Osteocyte (in vitro differentiated cells): ENCODE data around the gene IL1RAPL1. TPM values are rescaled to one million over a fixed set of nuclear protein-coding genes. Genes with fewer than 3 reads are reported as not detected.

ENCODE experiments used
- DNase-seq: peaks from one replicate; pipeline ENCODE4 v3.0.0; 2021; ENCODE audit warnings: mixed read lengths; ENCODE audit not compliant: unreplicated experiment; ENCODE audit errors: extremely low spot score
- H3K27ac Mint-ChIP-seq: one replicate; pipeline ENCODE4 v1.8.0; 2021; ENCODE audit warnings: mild to moderate bottlenecking, mixed read lengths; ENCODE audit not compliant: unreplicated experiment
- H3K27me3 Mint-ChIP-seq: one replicate; pipeline ENCODE4 v1.8.0; 2021; ENCODE audit warnings: mixed read lengths; ENCODE audit not compliant: unreplicated experiment
- H3K36me3 Mint-ChIP-seq: one replicate; pipeline ENCODE4 v1.8.0; 2021; ENCODE audit warnings: mixed read lengths; ENCODE audit not compliant: unreplicated experiment
- H3K4me1 Mint-ChIP-seq: one replicate; pipeline ENCODE4 v1.8.0; 2021; ENCODE audit warnings: mixed read lengths; ENCODE audit not compliant: unreplicated experiment
- H3K4me3 Mint-ChIP-seq: one replicate; pipeline ENCODE4 v1.8.0; 2021; ENCODE audit warnings: mild to moderate bottlenecking, moderate library complexity, mixed read lengths; ENCODE audit not compliant: unreplicated experiment
- H3K9me3 Mint-ChIP-seq: one replicate; pipeline ENCODE4 v1.8.0; 2021; ENCODE audit warnings: mixed read lengths; ENCODE audit not compliant: unreplicated experiment
- CTCF ChIP-seq: fragments of 200-600 bp; sonication (generic); IDR thresholded peaks from 2 replicates; pipeline ENCODE4 v1.5.0; 2021; ENCODE audit warnings: antibody characterized with exemption, mild to moderate bottlenecking, moderate library complexity
- total RNA-seq: library from RNA; stranded (reverse); gene quantifications from 2 replicates; pipeline ENCODE4 v1.2.1, GENCODE V29; 2021

Gene IL1RAPL1
- total RNA-seq, 1 donor from 2014 or later = not detected

GRCh38 chrX:29435396-29435795 lies 848.1 kb downstream of the IL1RAPL1 start:
- TF ChIP-seq CTCF = no peak
- Mint-ChIP-seq H3K4me3 (no peak overlapping the region), H3K4me1 (no peaks in the 10 kb centered on the region), H3K27ac (no peak overlapping the region), H3K27me3 (no peaks in the 10 kb centered on the region), H3K36me3 (no peaks in the 10 kb centered on the region), H3K9me3 (no peaks in the 10 kb centered on the region)
- no peak for DNase-seq

- no peak overlapping the region for H3K4me3 Mint-ChIP-seq
- H3K27ac Mint-ChIP-seq = no peak overlapping the region
- H3K27me3 Mint-ChIP-seq = no peaks in the 10 kb centered on the region
- no peaks in the 10 kb centered on the region for H3K36me3 Mint-ChIP-seq
- DNase-seq = no peak
- H3K9me3 Mint-ChIP-seq = no peaks in the 10 kb centered on the region
- no peaks in the 10 kb centered on the region for H3K4me1 Mint-ChIP-seq
- no peak for TF ChIP-seq CTCF
Observed at GRCh38 chrX:29447867-29448266, 860.6 kb downstream of the IL1RAPL1 start.

GRCh38 chrX:29453333-29453732 lies 866.1 kb downstream of the IL1RAPL1 start:
- Mint-ChIP-seq H3K9me3 (no peaks in the 10 kb centered on the region), H3K27me3 (no peaks in the 10 kb centered on the region), H3K4me3 (no peak overlapping the region), H3K36me3 (no peaks in the 10 kb centered on the region), H3K27ac (no peak overlapping the region), H3K4me1 (no peaks in the 10 kb centered on the region)
- TF ChIP-seq CTCF = no peak
- no peak for DNase-seq

GRCh38 chrX:29455702-29456101 lies 868.5 kb downstream of the IL1RAPL1 start:
- Mint-ChIP-seq H3K36me3 (no peaks in the 10 kb centered on the region), H3K27ac (no peak overlapping the region), H3K4me1 (no peaks in the 10 kb centered on the region), H3K4me3 (no peak overlapping the region), H3K9me3 (no peaks in the 10 kb centered on the region), H3K27me3 (no peaks in the 10 kb centered on the region)
- TF ChIP-seq CTCF = no peak
- DNase-seq = no peak

GRCh38 chrX:29461039-29461438 lies 873.8 kb downstream of the IL1RAPL1 start:
- Mint-ChIP-seq H3K4me3 (no peak overlapping the region), H3K9me3 (no peaks in the 10 kb centered on the region), H3K27me3 (no peaks in the 10 kb centered on the region), H3K36me3 (no peaks in the 10 kb centered on the region), H3K4me1 (no peaks in the 10 kb centered on the region), H3K27ac (no peak overlapping the region)
- no peak for DNase-seq
- TF ChIP-seq CTCF = no peak
